RWPE2 (cell line): Measurements from ENCODE around the gene PRLR.
"Not testable (repeated sequence)": the region's sequence is repeated elsewhere in the genome, so short reads cannot be mapped to it uniquely, and the experiment has no call there.

Experiments used
- ATAC-seq: fragments of 200-7000 bp; cut with Tn5 transposase; 3 replicates; pipeline ENCODE4 v1.9.1; 2021; ENCODE audit warnings: low read depth
- DNase-seq: peaks from one replicate; pipeline ENCODE4 v3.0.0-alpha.2; 2020; ENCODE audit warnings: low spot score
- H3K27ac ChIP-seq: fragments of 450-650 bp; 2 replicates; pipeline ENCODE4 v1.5.1; 2017; ENCODE audit warnings: mild to moderate bottlenecking; ENCODE audit not compliant: poor library complexity, severe bottlenecking
- H3K27me3 ChIP-seq: fragments of 250-450 bp; sonication (Bioruptor Pico); 2 replicates; pipeline ENCODE4 v1.5.1; 2021; ENCODE audit warnings: mild to moderate bottlenecking, moderate library complexity; ENCODE audit not compliant: insufficient read depth, poor library complexity, severe bottlenecking
- H3K36me3 ChIP-seq: fragments of 250-450 bp; sonication (Bioruptor Pico); 2 replicates; pipeline ENCODE4 v1.5.1; 2020; ENCODE audit warnings: low read depth, mild to moderate bottlenecking, moderate library complexity
- H3K4me1 ChIP-seq: fragments of 250-450 bp; sonication (Bioruptor Pico); 2 replicates; pipeline ENCODE4 v1.5.1; 2021; ENCODE audit warnings: mild to moderate bottlenecking, moderate library complexity; ENCODE audit not compliant: insufficient read depth, poor library complexity, severe bottlenecking
- H3K4me3 ChIP-seq: fragments of 250-450 bp; sonication (Bioruptor Pico); 2 replicates; pipeline ENCODE4 v1.5.1; 2021; ENCODE audit warnings: mild to moderate bottlenecking, moderate library complexity; ENCODE audit not compliant: severe bottlenecking
- H3K9me3 ChIP-seq: fragments of 250-450 bp; sonication (Bioruptor Pico); 2 replicates; pipeline ENCODE4 v1.5.1; 2021; ENCODE audit warnings: mild to moderate bottlenecking, moderate library complexity; ENCODE audit not compliant: severe bottlenecking
- CTCF ChIP-seq: fragments of 450-650 bp; IDR thresholded peaks from one replicate; pipeline ENCODE4 v1.5.1; 2017; ENCODE audit warnings: mild to moderate bottlenecking, moderate library complexity; ENCODE audit not compliant: poor library complexity, severe bottlenecking

Gene PRLR

GRCh38 chr5:35247648-35248034 lies 17.4 kb upstream of the PRLR start:
- ATAC-seq (0 out of 3 replicates have a peak, but pooled peaks have one; percentile 33), DNase-seq (no peak)
- H3K4me3 ChIP-seq: no peak overlapping the region
- no peak for TF ChIP-seq CTCF
- H3K9me3 ChIP-seq: no peaks in the 10 kb centered on the region
- H3K27me3 ChIP-seq: peaks cover 1% of the 10 kb centered on the region
- no peak overlapping the region for H3K27ac ChIP-seq
- no peaks in the 10 kb centered on the region for H3K36me3 ChIP-seq
- no peaks in the 10 kb centered on the region for H3K4me1 ChIP-seq

- peaks cover 5% of the 10 kb centered on the region for H3K27me3 ChIP-seq
- DNase-seq: no peak
- no peak overlapping the region for H3K4me3 ChIP-seq
- H3K9me3 ChIP-seq: no peaks in the 10 kb centered on the region
- H3K36me3 ChIP-seq: no peaks in the 10 kb centered on the region
- no peak for TF ChIP-seq CTCF
- ATAC-seq: no peak
- no peak overlapping the region for H3K27ac ChIP-seq
- H3K4me1 ChIP-seq: no peaks in the 10 kb centered on the region
Observed at GRCh38 chr5:35246900-35247647, 16.8 kb upstream of the PRLR start.

GRCh38 chr5:35246411-35246810 lies 16.1 kb upstream of the PRLR start:
- Histone ChIP-seq H3K4me1 (no peaks in the 10 kb centered on the region), H3K27ac (no peak overlapping the region), H3K9me3 (no peaks in the 10 kb centered on the region), H3K4me3 (no peak overlapping the region), H3K36me3 (no peaks in the 10 kb centered on the region), H3K27me3 (peaks cover 5% of the 10 kb centered on the region)
- no peak for DNase-seq
- no peak for TF ChIP-seq CTCF
- 0 out of 3 replicates have a peak, but pooled peaks have one; percentile 44 for ATAC-seq

- not testable (repeated sequence) for H3K36me3 ChIP-seq, H3K4me3 ChIP-seq, H3K27me3 ChIP-seq, H3K9me3 ChIP-seq, DNase-seq, H3K4me1 ChIP-seq, H3K27ac ChIP-seq, ATAC-seq
Observed at GRCh38 chr5:35245371-35245770, 15.1 kb upstream of the PRLR start.

GRCh38 chr5:35244171-35244570 lies 13.9 kb upstream of the PRLR start:
- no peaks in the 10 kb centered on the region for H3K9me3 ChIP-seq
- no peak overlapping the region for H3K27ac ChIP-seq
- DNase-seq (no peak), ATAC-seq (no peak)
- no peak for TF ChIP-seq CTCF
- no peaks in the 10 kb centered on the region for H3K36me3 ChIP-seq
- H3K4me3 ChIP-seq: no peak overlapping the region
- no peaks in the 10 kb centered on the region for H3K4me1 ChIP-seq
- H3K27me3 ChIP-seq: peaks cover 5% of the 10 kb centered on the region
